Epithelial cell of proximal tubule (primary cell): ENCODE data around the gene EFNA5. TPM values are rescaled to one million over a fixed set of nuclear protein-coding genes. Genes with fewer than 3 reads are reported as not detected.

ENCODE experiments used
- DNase-seq: peaks from one replicate; pipeline ENCODE4 v3.0.0-alpha.2; 2011; ENCODE audit warnings: low read depth
- H3K4me3 ChIP-seq: 2 replicates; pipeline ENCODE4 v1.5.1; 2011; ENCODE audit warnings: low read depth, mild to moderate bottlenecking, low read length
- CTCF ChIP-seq: conservative IDR thresholded peaks from 2 replicates; pipeline ENCODE4 v1.5.1; 2012; ENCODE audit warnings: low read depth, mild to moderate bottlenecking, low read length
- total RNA-seq: library from RNA; depleted of rRNA; stranded (reverse); fragments of >200 nt; gene quantifications from 2 replicates; pipeline ENCODE4 v1.2.3, GENCODE V29; 2015

The EFNA5 gene
- total RNA-seq, 1 donor from 2014 or later = 28.1 TPM

GRCh38 chr5:107517185-107518033 is 153.3 kb downstream of the EFNA5 start:
- no peak overlapping the region for H3K4me3 ChIP-seq
- TF ChIP-seq CTCF = no peak
- no peak for DNase-seq

- no peak for TF ChIP-seq CTCF
- DNase-seq = no peak
- H3K4me3 ChIP-seq = no peak overlapping the region
Observed at GRCh38 chr5:107516452-107517184, 154.1 kb downstream of the EFNA5 start.

GRCh38 chr5:107515521-107516080 is 155.1 kb downstream of the EFNA5 start:
- TF ChIP-seq CTCF = no peak
- no peak for DNase-seq
- no peak overlapping the region for H3K4me3 ChIP-seq

GRCh38 chr5:107514305-107514704 is 156.4 kb downstream of the EFNA5 start:
- no peak for TF ChIP-seq CTCF
- no peak overlapping the region for H3K4me3 ChIP-seq
- DNase-seq = no peak

- DNase-seq = no peak
- H3K4me3 ChIP-seq = no peak overlapping the region
- TF ChIP-seq CTCF = no peak
Observed at GRCh38 chr5:107513337-107514085, 157.2 kb downstream of the EFNA5 start.

- TF ChIP-seq CTCF = no peak
- no peak for DNase-seq
- no peak overlapping the region for H3K4me3 ChIP-seq
Observed at GRCh38 chr5:107512029-107512428, 158.7 kb downstream of the EFNA5 start.
